ENCODE results near the gene PLK1.

The PLK1 gene

DNA sequence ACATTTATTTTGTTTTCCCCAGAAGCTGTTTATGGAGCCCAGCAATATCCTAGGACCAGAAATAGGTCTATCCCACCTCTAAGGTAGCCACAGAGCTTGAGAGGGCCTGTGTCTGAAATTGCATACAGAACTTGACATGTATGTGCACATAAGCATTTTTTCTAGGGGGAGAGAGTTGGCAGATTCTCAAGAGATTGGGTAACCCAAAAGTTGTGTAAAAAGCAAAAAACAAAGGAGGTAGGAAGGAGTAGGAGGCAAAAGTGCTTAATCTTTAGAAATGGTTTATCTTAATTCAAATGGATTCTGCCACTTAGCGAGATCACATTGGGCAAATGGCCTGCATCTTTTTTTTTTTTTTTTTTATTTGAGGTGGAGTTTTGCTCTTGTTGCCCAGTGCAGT, 3.5 kb downstream of the PLK1 start:
- DNase-seq, result no peak

DNA sequence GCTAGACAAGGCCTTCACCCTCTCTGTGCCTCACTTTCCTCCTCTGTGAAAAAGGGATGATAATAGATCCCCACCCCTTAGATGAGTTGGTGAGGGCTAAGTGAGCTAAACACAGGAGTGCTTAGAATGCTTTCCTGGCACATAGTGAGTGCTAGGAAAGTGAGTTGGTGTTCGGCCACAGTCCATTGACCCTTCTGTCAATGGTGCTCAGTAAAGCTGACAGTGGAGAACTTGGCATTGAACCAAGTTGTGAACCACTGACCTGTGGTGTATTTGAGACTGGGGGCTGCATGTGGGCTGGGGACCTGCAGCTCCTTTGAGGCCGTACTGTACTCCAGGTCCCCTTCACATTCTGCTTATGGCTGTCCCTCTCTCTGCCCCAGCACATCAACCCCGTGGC, 4.8 kb downstream of the PLK1 start:
- DNase-seq, result no peak

DNA sequence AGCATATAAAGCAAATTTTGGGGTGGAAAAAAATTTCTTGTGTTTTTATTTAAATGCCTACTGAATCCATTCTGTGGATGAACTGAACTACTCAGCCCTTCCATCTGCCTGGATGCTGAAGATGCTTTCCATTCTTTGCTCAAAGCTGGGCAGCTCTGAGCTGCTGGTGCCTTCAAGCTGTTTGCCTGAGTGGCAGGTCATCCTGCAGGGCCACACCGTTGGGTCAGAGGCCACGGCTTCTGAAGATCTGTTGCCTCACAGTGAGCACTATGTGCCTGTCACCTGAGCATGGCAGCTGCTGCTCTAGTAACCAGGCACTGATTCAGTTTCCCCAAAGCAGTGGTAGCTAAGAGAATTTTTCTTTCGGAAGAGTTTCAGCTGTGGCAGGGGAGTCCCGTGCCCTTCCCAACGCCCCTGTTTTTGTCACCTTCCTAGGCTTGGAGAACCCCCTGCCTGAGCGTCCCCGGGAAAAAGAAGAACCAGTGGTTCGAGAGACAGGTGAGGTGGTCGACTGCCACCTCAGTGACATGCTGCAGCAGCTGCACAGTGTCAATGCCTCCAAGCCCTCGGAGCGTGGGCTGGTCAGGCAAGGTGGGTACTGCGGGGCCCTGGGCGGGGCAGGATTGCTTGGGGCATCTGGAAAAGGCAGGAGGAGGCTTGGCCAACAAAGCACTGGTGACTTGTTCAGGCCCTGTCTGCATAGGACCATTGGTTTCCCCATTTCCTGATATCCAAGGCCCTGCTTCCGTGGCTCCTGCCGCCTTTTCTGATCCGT, 8.5 kb downstream of the PLK1 start:
- no peak for DNase-seq

DNA sequence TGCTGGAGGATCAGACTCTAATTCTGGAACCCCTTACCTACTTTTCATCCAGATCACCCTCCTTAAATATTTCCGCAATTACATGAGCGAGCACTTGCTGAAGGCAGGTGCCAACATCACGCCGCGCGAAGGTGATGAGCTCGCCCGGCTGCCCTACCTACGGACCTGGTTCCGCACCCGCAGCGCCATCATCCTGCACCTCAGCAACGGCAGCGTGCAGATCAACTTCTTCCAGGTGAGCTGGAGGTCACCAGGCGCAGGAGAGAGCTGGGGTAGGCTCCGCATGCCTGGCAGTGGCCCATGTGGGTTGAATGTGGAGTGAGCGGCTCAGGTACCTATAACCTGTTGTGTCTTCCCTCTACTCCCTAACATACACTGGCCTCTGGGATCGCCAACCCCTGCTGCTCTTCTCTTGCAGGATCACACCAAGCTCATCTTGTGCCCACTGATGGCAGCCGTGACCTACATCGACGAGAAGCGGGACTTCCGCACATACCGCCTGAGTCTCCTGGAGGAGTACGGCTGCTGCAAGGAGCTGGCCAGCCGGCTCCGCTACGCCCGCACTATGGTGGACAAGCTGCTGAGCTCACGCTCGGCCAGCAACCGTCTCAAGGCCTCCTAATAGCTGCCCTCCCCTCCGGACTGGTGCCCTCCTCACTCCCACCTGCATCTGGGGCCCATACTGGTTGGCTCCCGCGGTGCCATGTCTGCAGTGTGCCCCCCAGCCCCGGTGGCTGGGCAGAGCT, 10.9 kb downstream of the PLK1 start:
- DNase-seq, result no peak

DNA sequence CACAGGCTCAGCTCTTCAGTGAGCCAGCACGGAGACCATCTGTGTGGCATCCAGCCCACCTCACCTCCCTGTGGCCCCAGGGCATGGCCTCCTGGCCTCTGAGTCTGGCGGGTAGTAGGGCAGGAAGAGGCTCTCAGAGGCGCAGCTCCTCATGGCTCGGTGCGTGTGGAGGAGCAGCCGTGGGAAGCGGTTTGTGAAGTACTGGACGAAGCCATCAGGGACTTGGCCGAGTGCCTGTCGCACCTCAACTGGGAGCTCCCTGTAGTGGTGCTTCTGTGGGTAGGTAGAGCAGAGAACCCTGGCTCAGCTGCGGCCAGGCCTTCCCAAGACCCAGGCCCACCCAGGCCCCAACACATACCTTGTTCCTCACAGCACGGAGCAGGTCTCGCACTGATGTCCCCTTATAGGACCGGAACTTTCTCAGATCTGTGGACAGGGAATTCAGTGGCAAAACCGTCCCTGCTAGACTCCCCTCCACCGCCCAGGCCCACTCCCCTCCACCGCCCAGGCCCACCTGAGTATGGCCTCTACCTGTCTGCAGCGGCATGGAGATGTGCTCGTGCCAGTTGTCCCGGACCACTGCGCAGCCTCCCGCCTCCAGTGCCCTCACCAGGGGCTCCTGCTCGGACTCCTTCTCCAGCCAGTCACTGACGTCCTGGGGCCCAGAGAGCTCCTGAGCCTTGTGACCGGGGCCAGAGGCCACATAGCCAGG, 12.2 kb downstream of the PLK1 start:
- DNase-seq, result no peak

DNA sequence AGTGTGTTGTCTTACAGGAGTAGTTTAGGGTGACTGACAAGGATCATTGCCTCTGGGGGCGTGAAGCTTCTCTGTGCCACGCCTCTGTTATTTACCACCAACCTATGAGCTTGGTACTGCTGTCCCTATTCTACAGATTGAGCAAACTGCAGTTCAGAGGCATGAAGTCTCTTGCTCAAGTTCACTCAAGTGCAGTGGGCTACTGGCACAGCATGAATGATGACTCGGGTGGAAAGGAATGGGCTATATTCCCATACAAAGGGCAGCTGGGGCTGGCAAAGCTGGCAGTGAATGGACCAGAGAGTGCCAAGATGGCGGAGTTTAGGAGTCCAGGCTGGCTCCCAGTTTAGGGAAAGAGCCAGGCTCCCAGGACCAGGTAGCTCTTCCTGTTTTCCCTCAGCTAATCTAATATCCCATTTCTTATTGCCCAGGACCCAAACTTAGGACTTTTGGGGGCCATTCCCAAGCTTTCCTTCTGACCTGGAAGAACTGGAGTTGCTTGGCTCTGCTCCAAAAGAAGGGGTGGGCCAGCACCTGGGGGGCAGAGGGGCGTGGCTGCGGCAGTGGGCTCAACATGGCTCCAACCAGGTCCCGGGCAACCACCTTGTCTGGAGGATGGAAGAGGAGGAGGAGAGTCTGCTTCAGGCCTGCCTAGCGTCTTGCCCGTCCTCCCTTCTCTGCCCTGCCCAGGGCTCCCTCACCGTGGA, 12.9 kb downstream of the PLK1 start:
- no peak for DNase-seq

DNA sequence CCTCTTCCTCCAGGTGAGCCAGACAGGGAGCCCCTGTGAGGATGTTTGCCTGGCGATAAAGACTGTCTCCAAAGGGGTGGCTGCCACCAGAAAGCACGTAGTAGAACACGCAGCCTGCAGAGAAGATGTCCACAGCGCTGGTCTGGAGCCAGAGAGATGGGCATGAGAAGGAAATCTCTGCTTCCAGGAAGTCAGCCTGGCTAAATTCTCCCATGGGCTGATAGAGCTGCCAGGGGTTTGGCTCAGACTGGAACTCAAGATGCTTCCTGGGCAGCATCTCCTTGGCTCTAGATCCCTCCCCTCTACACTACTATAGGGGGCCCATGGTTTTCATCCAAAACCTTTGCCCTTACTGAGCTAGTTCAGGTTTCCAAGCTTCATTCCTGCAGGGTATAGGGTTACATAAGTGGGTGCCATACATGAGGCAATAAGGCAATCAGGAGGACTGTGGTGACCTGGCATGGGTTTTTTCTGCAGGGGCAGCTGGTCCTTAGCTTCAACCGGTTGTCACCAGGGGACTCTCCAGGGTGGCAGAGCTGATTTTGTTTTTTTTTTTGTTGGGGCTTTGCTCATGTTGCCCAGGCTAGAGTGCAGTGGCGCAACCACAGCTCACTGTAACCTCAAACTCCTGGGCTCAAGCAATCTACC, 13.6 kb downstream of the PLK1 start:
- DNase-seq, result no peak

DNA sequence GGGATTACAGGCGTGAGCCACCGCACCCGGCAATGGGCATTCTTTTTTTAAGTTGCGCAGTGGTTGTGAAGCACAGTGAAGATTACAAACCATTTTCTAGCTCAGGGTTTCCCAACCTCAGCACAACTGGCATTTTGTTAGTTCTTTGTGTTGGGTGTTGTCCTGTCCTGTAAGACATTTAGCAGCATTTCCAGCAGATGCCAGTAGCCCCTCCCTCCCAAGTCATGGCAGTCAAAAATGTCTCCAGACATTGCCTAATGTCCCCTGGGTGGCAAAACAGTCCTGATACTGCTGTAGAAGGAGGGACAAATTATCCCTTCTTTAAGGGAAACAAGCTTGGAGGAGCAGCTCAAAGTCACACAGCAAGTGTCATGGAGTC, 15.6 kb downstream of the PLK1 start:
- no peak for DNase-seq

DNA sequence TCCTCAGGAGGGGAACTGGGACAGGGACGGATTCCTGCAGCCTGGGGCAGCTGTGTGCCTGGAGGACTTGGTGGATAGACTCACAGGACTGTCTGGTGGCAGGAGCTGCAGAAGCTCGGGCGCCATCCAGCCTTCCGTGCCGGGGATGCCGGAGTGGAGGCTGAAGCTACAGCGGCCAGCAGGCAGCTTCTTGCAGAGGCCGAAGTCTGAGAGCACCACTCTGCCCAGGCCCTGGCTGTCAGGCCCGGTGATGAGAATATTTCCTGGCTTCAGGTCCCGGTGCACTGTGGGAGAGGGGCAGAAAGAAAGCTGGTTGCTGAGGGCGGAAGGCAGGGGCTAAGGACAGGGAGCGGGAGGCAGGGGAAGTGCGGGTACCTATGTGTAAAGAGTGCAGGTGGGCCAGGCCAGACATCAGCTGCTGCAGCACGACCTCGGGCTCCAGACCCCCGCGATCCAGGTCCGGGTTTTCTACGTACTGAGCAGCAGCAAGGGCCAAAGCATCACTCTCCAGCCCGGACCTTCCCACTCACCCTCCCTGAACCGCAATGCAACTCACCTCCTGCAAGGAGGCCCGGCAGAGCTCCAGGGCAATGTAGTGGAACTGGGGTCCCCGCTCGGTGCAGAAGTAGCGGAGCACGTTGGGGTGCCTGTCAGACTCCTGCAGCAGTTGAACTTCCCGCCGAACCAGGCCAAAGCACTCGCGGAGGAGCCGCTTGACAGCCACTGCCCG, 16.1 kb downstream of the PLK1 start:
- no peak for DNase-seq

DNA sequence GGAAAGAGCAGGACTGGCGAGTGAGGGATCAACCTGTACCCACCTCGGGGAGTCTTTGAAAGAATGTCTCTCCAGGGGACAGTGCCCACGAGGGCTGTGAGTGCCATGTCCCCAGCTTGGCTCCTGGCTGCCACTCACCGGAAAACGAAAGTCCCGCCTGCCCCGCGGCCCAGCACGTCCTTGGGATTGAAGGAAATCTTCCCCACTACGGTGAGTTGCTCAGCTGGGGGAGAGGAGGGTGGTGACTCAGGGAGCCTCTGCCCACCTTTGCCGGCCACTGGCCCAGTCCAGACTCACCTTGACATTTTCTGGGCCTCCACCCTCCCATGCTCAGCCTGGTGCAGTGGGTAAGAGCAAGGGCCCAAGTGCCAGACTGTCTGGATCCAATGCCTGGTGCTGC, 17.1 kb downstream of the PLK1 start:
- DNase-seq, result no peak

DNA sequence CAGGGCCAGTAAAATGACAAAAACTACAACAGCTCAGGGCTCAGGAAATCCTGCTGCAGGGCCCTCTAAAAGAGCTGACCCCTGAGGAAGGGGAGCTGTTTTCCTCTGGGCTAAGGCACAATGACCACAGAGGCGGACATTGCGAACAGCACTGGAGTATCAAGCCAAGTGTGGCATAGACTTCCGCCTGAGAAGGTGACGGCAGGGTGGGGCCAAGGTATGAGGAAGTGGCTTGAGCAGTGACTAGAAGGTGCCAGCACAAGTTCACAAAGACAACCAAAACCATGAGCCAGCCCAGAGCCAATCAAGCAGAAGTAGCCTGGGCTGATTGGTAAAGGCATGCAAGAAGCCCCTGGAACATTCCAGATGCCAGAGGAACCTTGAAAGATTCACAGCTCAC, 20.4 kb downstream of the PLK1 start:
- no peak for DNase-seq

DNA sequence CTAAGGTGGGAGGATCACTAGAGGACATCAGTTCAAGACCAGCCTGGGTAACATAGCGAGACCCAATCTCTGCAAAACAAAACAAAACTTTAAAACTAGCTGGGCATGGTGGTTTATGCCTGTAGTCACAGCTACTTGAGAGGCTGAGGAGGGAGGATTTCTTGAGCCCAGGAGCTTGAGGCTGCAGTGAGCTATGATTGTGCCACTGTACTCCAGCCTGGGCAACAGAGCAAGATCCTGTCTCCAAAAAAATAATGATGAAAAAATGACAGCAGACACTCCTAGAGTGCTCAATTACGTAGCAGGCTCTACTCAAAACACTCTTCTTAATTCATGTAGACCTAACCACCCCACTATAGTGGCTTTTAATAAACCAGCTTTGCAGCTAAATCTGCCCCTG, 21.4 kb downstream of the PLK1 start:
- no peak for DNase-seq

DNA sequence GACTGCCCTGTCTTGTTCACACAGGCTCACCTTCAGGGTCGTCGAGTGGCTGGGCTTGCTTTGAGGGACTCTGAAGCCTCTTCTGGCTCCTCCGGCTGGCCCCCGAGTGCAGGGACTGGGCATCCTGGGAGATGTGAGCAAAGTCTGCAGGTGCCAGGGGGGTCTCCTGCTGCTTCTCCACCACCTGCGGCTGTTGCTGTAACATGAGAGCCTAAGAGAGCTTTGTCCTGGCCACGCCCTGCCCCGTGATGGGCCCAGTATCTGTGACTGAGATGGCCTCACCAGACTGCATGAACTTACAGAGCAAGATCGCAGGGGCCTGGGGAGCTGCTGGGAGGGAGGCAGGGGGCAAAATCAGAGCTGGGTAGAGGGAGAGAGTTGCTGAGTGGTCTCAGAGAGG, 21.8 kb downstream of the PLK1 start:
- no peak for DNase-seq

DNA sequence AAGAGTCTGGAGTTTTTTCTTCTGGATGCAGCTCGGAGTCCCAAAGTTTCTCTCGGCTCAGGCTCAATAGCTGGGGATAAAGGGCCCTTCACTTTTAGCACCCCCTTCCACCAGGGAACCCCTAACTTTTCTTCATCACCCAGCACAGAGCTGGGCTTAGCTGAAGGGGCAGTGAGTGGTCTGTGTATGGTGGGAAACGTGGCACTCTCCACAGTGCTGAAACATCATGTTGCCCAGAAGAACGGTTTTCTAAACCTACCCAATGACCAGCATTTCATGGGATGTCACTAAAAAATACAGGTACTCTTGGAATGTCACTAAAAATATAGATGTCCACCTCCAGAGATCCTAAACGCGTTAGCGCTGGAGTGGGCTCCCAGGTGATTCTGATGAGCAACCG, 22.4 kb downstream of the PLK1 start:
- DNase-seq, result no peak

DNA sequence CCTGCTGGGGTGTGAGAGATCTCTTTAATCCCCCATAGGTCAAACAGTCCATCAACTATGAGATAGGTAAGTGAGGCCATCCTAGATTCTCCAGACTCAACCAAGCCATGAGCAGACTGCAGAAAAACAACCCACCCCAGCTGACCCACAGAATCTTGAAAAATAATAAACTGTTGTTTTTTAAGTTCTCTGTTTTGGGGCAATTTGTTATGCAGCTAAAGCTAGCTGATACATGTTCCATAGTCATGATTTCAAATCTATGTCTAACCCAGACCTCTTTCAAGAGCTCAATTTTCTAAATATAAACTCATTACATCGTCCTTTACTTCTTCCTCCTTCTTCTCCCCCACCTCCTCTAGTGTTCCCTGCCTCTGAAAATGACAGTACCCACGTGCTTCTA, 24.3 kb downstream of the PLK1 start:
- no peak for DNase-seq

DNA sequence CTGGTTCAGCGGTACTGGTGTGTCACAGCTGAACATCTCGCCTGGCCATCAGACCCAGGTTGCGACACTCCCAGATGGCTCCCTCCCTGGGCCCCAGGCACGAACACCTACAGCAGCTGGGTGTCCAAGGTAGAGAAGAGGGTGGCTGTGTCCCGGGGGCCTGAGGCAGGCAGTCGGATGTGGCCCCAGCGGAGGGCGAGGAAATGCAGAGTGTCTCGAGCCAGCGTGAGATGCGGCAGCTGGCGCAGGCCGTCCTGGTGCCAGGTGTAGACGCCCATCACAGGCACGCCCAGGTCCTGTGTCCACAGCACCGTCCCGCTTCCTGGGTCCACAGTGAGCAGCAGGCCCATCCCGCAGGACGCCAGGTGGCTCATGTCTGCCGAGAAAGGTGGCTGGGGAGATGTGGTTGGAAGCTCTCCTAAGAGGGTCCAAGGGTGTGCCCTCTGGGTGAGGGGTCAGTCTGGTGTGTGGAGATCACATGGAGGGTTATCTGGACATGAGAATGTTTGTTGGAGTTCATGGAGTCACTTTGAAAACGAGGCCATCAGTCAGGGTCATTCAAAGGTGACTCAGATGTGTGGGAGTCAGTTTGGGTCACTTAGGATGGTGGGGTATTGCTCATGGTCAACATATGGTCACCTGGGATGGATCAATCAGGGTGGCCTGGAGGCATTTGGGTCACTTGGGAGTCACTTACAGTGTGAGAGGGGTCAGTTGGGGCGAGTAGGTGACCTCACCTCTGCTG, 26.3 kb downstream of the PLK1 start:
- DNase-seq, result no peak

DNA sequence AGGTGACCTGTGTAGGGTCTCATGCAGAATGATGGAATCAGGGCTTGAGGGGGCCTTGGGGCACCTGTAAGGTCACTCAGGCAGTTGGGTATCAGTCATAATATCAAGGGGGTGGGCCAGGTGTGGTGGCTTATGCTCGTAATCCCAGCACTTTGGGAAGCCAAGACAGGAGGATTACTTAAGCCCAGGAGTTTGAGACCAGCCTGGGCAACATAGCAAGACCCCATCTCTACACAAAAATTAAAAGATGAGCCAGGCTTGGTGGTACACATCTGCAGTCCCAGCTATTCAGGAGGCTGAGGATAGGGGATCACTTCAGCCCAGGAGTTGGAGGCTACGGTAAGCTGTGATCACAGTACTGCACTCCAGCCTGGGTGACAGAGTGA, 26.8 kb downstream of the PLK1 start:
- no peak for DNase-seq

DNA sequence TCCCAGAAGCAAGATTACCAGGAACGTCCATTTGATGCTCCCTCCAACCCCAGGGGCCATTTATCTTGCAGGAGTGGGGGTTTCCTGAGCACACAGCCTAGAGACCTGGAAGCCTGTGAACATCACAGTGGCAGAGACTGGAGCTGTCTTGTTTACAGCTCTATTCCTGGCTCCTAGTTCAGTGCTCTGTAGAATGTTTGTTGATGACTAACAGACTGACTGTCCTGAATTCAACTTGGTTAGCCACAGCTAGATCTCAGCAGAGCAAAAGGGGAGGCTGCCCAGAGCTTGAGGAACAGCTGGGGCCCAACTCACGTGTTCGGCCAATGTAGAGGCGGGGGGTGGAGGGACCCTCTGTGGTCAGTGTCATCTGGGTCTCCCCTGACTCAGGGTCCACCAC, 27.8 kb downstream of the PLK1 start:
- DNase-seq, result no peak

DNA sequence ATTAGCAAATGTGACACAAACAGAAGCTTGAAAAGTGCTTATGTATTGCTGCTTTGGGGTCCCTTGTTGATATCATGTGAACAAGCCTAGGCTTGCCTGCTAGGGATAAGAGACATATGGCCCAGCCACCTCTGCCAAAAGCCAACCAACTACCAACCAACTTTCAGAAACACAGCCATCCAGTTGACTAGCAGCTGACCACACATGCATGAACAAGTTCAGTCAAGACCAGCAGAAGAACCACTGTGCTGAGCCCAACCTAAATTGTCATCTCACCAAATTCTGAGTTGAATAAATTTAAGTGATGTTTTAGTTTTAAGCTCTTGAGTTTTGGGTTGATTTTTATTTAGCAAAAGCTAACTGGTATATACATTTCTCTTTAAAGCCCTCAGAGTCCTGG, 30.8 kb downstream of the PLK1 start:
- DNase-seq, result no peak

DNA sequence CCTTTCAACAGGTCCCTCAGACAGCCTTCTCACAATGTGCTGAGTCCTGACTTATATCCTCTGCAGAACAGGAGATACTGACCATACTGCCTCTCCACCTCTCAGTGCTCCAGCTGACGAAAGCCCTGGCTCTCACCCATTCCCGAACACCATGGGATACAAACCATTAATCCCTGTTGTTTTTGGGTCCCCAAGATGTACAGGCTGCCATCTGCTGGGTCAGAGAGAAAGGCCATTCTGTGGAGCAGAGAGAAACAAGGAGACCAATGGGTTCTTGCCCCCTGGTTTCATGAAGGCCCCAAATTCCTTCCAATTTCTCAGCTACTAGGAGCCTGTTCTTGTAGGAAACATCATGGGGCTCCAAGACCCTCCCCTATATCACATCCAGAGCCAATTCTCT, 31.3 kb downstream of the PLK1 start:
- DNase-seq, result no peak

DNA sequence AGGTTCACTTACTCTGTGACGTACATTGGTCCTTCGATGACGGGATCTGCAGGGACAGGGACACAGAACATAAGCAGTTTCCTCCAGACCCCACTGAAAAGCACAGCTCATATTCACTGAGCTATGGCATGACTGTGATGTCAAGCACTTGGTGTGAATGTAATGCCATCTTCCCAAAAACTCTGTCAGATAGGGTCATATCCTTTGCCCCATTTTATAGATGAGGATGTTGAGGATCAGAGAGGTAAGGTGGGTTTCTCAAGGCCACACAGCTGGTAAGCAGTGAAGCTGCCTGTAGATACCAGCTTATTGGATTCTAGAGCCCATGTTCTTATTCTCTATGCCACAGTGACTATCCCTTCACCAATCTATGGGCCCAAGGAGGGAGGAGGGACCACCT, 31.8 kb downstream of the PLK1 start:
- DNase-seq, result no peak

DNA sequence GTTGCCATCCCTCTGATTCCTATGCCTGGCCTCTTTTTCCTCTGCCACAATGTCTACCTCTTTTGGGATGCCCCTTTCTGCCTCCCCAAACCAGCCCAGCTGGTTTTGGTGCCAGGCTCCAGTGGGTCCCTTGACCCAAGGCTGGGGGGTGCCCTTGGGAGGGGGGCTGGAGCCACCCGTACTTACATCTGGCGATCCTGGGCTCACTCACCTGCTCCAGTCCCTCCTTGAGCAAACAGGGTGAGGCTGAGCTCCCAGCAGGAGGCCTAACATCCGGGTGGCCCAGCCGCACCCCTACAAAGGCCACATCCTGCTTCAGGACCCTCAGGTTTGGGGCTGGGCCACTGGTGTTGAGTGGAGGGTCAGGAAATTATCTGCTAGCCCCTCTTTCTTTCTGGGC, 33.1 kb downstream of the PLK1 start:
- DNase-seq, result no peak
